HepG2 (cell line): ENCODE data around the gene SMYD4. TPM values are rescaled to one million over a fixed set of nuclear protein-coding genes. Genes with fewer than 3 reads are reported as not detected.
A peak's percentile ranks its signal among the peaks of the same experiment; 100 is the strongest.

ENCODE experiments used
- AGO1 ChIP-seq: fragments of 200-400 bp; formaldehyde crosslinking; IDR thresholded peaks from 2 replicates; pipeline ENCODE4 v1.6.1; 2017; ENCODE audit warnings: mild to moderate bottlenecking, low read depth, low read length, moderate library complexity; ENCODE audit not compliant: poor library complexity, severe bottlenecking
- KAT2B ChIP-seq: fragments of 150-350 bp; IDR thresholded peaks from 2 replicates; pipeline ENCODE4 v1.6.1; 2014; ENCODE audit warnings: low read depth, low read length, borderline replicate concordance
- NONO ChIP-seq, 2 experiments: fragments of 450-650 bp in 1 of 2; sonication (generic) in 1 of 2; formaldehyde crosslinking in 1 of 2; IDR thresholded peaks in 1 of 2; conservative IDR thresholded peaks in 1 of 2; 2 replicates each; pipeline versions ENCODE4 v1.6.1 to v1.8.0; 2017 to 2022; ENCODE audit warnings: mild to moderate bottlenecking in 1 of 2, missing genetic modification reagents in 1 of 2, moderate library complexity in 1 of 2
- PRPF4 ChIP-seq: fragments of 200-400 bp; formaldehyde crosslinking; IDR thresholded peaks from 2 replicates; pipeline ENCODE4 v1.6.1; 2016; ENCODE audit warnings: low read length, low read depth; ENCODE audit not compliant: poor library complexity, severe bottlenecking
- RFXAP ChIP-seq: sonication (generic); formaldehyde crosslinking; IDR thresholded peaks from 2 replicates; pipeline ENCODE4 v1.4.0; 2020; ENCODE audit warnings: missing genetic modification reagents, borderline replicate concordance
- RORA ChIP-seq: sonication (generic); formaldehyde crosslinking; IDR thresholded peaks from 2 replicates; pipeline ENCODE4 v1.5.0; 2020; ENCODE audit warnings: mild to moderate bottlenecking, missing genetic modification reagents, moderate library complexity
- RXRA ChIP-seq: sonication (generic); formaldehyde crosslinking; IDR thresholded peaks from 2 replicates; pipeline ENCODE4 v1.5.1; 2020; ENCODE audit warnings: missing genetic modification reagents
- TAF15 ChIP-seq: fragments of 200-400 bp; formaldehyde crosslinking; IDR thresholded peaks from one replicate; pipeline ENCODE4 v1.6.1; 2018; ENCODE audit warnings: mild to moderate bottlenecking, low read depth, low read length; ENCODE audit not compliant: poor library complexity, severe bottlenecking
- ZEB1 ChIP-seq: IDR thresholded peaks from 2 replicates; pipeline ENCODE4 v1.6.1; 2012; ENCODE audit warnings: mild to moderate bottlenecking, low read depth, inconsistent platforms; ENCODE audit not compliant: insufficient replicate concordance
- ZKSCAN1 ChIP-seq: fragments of 150-350 bp; IDR thresholded peaks from 2 replicates; pipeline ENCODE4 v1.6.1; 2014; ENCODE audit warnings: low read length
- ZNF12 ChIP-seq: sonication (generic); formaldehyde crosslinking; IDR thresholded peaks from 2 replicates; pipeline ENCODE4 v1.5.0; 2020; ENCODE audit warnings: missing genetic modification reagents
- ZNF20 ChIP-seq: sonication (generic); formaldehyde crosslinking; IDR thresholded peaks from 2 replicates; pipeline ENCODE4 v1.4.0; 2020; ENCODE audit warnings: mild to moderate bottlenecking, moderate library complexity, missing genetic modification reagents
- ZNF350 ChIP-seq: sonication (generic); formaldehyde crosslinking; IDR thresholded peaks from 2 replicates; pipeline ENCODE4 v1.4.0; 2020; ENCODE audit warnings: mild to moderate bottlenecking, low read depth, missing genetic modification reagents, borderline replicate concordance
- ZNF446 ChIP-seq: sonication (generic); formaldehyde crosslinking; IDR thresholded peaks from 2 replicates; pipeline ENCODE4 v1.5.0; 2020; ENCODE audit warnings: mild to moderate bottlenecking, missing genetic modification reagents
- ZNF644 ChIP-seq: IDR thresholded peaks from 2 replicates; pipeline ENCODE4 v1.6.1; 2016; ENCODE audit warnings: low read depth
- ZNF766 ChIP-seq: sonication (generic); formaldehyde crosslinking; IDR thresholded peaks from 2 replicates; pipeline ENCODE4 v1.5.0; 2020; ENCODE audit warnings: missing genetic modification reagents, borderline replicate concordance
- polyA plus RNA-seq, 8 experiments: library from polyadenylated mRNA; depleted of rRNA in 3 of 8; stranded (reverse) in 7 of 8; unstranded in 1 of 8; fragments of >200 nt; fragmentation: Illumina TruSeq in 4 of 8; extraction: Trizol in 4 of 8; gene quantifications; 2 replicates each; pipeline versions ENCODE4 v1.2.1 to v1.2.3, GENCODE V29; 2011 to 2016; ENCODE audit warnings: low read depth in 4 of 8, missing spikeins in 1 of 8, mixed read lengths in 1 of 8; ENCODE audit not compliant: insufficient read depth in 1 of 8
- total RNA-seq, 5 experiments: library from RNA; depleted of rRNA; stranded (reverse); fragments of >200 nt; fragmentation: Illumina TruSeq; extraction: Trizol; gene quantifications; 2 replicates each; pipeline ENCODE4 v1.2.3, GENCODE V29; 2016; ENCODE audit warnings: low read depth in 1 of 5
- TF ChIP-seq, protein P1 (sequence below): sonication (generic); formaldehyde crosslinking; IDR thresholded peaks from 2 replicates; pipeline ENCODE4 v1.9.0; 2021; ENCODE audit warnings: mild to moderate bottlenecking, missing genetic modification reagents
- TF ChIP-seq, protein P2 (sequence below): IDR thresholded peaks from 2 replicates; pipeline ENCODE4 v1.6.1; 2016; ENCODE audit warnings: mild to moderate bottlenecking
- TF ChIP-seq, protein P3 (sequence below): sonication (generic); formaldehyde crosslinking; IDR thresholded peaks from 2 replicates; pipeline ENCODE4 v1.9.0; 2021; ENCODE audit warnings: missing genetic modification reagents, borderline replicate concordance

Gene SMYD4
- total and polyA plus RNA-seq, 2 of the 13 experiments (the other 11 are each of a cell fraction or from before 2014, with no cell fraction given), result 7.4 to 11.3 TPM

DNA sequence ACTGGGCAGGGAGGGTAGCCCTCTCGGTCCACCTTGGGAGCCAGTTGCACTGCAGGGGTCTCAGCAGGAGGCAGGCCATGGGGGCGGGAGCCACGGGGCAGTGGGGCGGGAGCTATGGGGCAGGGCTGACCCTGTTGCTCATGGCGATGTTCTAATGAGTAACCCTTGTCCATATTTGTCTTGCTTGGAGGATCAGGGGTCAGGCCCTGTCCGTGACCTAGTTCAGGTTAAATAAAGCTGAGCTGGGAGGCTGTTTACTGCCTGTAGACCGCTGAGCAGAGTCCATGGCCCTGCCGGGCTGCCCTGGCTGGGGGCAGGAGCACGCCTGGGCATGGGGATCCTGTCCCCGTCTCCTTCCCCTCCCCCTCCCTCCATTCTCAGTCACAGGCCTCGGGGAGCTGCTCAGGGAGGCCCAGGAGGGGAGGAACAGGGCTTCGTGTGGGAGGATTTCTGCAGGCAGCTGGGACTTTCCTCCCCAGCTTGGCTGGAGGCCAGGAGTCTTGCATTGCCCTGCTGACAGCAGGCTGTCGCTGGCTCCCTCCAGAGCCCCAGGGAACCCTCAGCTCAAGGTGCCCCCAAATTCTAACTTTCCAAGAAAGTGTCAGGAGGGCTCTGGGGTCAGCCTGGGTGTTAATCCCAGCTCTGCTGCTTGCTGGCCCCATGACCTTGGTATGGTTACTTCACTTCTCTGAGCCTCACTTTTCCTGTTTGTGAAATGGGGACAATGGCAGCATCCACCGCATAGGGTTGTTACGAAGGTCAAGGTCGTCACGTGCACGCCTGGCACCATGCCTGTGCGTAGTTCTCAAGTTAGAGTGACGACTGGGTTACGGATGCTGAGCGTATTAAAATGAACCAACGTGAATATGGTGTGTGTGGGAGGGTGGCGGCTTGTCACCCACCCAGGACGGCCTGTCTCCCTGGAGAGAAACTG is 93.1 kb downstream of the SMYD4 start (continued):
- TF ChIP-seq, protein P1, sequence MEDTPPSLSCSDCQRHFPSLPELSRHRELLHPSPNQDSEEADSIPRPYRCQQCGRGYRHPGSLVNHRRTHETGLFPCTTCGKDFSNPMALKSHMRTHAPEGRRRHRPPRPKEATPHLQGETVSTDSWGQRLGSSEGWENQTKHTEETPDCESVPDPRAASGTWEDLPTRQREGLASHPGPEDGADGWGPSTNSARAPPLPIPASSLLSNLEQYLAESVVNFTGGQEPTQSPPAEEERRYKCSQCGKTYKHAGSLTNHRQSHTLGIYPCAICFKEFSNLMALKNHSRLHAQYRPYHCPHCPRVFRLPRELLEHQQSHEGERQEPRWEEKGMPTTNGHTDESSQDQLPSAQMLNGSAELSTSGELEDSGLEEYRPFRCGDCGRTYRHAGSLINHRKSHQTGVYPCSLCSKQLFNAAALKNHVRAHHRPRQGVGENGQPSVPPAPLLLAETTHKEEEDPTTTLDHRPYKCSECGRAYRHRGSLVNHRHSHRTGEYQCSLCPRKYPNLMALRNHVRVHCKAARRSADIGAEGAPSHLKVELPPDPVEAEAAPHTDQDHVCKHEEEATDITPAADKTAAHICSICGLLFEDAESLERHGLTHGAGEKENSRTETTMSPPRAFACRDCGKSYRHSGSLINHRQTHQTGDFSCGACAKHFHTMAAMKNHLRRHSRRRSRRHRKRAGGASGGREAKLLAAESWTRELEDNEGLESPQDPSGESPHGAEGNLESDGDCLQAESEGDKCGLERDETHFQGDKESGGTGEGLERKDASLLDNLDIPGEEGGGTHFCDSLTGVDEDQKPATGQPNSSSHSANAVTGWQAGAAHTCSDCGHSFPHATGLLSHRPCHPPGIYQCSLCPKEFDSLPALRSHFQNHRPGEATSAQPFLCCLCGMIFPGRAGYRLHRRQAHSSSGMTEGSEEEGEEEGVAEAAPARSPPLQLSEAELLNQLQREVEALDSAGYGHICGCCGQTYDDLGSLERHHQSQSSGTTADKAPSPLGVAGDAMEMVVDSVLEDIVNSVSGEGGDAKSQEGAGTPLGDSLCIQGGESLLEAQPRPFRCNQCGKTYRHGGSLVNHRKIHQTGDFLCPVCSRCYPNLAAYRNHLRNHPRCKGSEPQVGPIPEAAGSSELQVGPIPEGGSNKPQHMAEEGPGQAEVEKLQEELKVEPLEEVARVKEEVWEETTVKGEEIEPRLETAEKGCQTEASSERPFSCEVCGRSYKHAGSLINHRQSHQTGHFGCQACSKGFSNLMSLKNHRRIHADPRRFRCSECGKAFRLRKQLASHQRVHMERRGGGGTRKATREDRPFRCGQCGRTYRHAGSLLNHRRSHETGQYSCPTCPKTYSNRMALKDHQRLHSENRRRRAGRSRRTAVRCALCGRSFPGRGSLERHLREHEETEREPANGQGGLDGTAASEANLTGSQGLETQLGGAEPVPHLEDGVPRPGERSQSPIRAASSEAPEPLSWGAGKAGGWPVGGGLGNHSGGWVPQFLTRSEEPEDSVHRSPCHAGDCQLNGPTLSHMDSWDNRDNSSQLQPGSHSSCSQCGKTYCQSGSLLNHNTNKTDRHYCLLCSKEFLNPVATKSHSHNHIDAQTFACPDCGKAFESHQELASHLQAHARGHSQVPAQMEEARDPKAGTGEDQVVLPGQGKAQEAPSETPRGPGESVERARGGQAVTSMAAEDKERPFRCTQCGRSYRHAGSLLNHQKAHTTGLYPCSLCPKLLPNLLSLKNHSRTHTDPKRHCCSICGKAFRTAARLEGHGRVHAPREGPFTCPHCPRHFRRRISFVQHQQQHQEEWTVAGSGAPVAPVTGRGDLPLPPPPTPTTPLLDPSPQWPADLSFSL (CRISPR knock-in tag), result no peak
- TF ChIP-seq ZNF644 (CRISPR knock-in tag) (0 out of 2 replicates have a peak, but pooled peaks have one; percentile 2), RORA (CRISPR knock-in tag) (no peak), KAT2B (no peak), ZNF766 (CRISPR knock-in tag) (0 out of 2 replicates have a peak, but pooled peaks have one; percentile 13), AGO1 (no peak), NONO (IDR thresholded peaks at IDR 0.05) (no peak), NONO (CRISPR knock-in tag; conservative IDR thresholded peaks at IDR 0.05) (peak; percentile 38), ZNF20 (no peak), ZNF446 (CRISPR knock-in tag) (no peak), RXRA (CRISPR knock-in tag) (peak; percentile 99), ZKSCAN1 (no peak), ZNF350 (CRISPR knock-in tag) (peak; percentile 95), ZEB1 (no peak), RFXAP (CRISPR knock-in tag) (peak; percentile 67; the same call in 1 of the 2 replicates), TAF15 (no peak), PRPF4 (peak; percentile 61), ZNF12 (CRISPR knock-in tag) (no peak)
- TF ChIP-seq, protein P2, sequence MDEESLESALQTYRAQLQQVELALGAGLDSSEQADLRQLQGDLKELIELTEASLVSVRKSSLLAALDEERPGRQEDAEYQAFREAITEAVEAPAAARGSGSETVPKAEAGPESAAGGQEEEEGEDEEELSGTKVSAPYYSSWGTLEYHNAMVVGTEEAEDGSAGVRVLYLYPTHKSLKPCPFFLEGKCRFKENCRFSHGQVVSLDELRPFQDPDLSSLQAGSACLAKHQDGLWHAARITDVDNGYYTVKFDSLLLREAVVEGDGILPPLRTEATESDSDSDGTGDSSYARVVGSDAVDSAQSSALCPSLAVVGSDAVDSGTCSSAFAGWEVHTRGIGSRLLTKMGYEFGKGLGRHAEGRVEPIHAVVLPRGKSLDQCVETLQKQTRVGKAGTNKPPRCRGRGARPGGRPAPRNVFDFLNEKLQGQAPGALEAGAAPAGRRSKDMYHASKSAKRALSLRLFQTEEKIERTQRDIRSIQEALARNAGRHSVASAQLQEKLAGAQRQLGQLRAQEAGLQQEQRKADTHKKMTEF, result peak; percentile 98
- TF ChIP-seq, protein P3, sequence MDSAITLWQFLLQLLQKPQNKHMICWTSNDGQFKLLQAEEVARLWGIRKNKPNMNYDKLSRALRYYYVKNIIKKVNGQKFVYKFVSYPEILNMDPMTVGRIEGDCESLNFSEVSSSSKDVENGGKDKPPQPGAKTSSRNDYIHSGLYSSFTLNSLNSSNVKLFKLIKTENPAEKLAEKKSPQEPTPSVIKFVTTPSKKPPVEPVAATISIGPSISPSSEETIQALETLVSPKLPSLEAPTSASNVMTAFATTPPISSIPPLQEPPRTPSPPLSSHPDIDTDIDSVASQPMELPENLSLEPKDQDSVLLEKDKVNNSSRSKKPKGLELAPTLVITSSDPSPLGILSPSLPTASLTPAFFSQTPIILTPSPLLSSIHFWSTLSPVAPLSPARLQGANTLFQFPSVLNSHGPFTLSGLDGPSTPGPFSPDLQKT (CRISPR knock-in tag), result no peak
